MM.1S (cell line): ENCODE measurements around the gene UGT2B7.

ENCODE experiments used
- EZH2 ChIP-seq: fragments of 300-600 bp; sonication (generic); optimal IDR thresholded peaks from 2 replicates; pipeline ENCODE3; 2017; ENCODE audit warnings: low read depth, mild to moderate bottlenecking, antibody characterized with exemption, low read length, mixed read lengths
- TF ChIP-seq, protein P1 (sequence below): fragments of 300-600 bp; sonication (generic); IDR thresholded peaks from 2 replicates; pipeline ENCODE4 v1.5.1; 2016; ENCODE audit warnings: antibody characterized with exemption, low read length, mixed read lengths

DNA sequence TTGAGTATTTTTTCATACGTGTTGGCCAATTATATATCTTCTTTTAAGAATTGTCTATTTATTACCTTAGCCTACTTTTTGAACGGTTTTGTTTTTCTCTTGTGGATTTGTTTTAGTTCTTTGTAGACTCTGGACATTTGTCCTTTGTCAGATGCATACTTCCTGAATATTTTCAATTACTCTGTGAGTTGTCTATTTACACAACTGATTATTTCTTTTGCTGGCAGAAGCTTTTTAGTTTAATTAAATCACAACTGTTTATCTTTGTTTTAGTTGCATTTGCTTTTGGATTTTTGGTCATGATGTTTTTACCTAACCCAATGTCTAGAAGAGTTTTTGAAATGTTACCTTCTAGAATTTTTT, 19.6 kb downstream of the UGT2B7 start:
- TF ChIP-seq, protein P1, sequence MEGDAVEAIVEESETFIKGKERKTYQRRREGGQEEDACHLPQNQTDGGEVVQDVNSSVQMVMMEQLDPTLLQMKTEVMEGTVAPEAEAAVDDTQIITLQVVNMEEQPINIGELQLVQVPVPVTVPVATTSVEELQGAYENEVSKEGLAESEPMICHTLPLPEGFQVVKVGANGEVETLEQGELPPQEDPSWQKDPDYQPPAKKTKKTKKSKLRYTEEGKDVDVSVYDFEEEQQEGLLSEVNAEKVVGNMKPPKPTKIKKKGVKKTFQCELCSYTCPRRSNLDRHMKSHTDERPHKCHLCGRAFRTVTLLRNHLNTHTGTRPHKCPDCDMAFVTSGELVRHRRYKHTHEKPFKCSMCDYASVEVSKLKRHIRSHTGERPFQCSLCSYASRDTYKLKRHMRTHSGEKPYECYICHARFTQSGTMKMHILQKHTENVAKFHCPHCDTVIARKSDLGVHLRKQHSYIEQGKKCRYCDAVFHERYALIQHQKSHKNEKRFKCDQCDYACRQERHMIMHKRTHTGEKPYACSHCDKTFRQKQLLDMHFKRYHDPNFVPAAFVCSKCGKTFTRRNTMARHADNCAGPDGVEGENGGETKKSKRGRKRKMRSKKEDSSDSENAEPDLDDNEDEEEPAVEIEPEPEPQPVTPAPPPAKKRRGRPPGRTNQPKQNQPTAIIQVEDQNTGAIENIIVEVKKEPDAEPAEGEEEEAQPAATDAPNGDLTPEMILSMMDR, result no peak
- no peak for TF ChIP-seq EZH2
